Uterus (tissue), 2 donors: Measurements from ENCODE around the gene SYCP2L.

Source experiments
- POLR2A ChIP-seq, 2 donors: fragments of 450-650 bp; IDR thresholded peaks; one replicate each; pipeline ENCODE4 v1.6.1; 2016; ENCODE audit warnings: antibody characterized with exemption in 2 of 2, mild to moderate bottlenecking in 1 of 2, moderate library complexity in 1 of 2
- TF ChIP-seq, protein P1 (sequence below), 4 experiments: fragments of 200-600 bp in 2 of 4; fragments of 450-650 bp in 2 of 4; sonication (generic) in 2 of 4; IDR thresholded peaks; one replicate each; pipeline ENCODE4 v1.5.1; 2016 to 2019; ENCODE audit warnings: antibody characterized with exemption in 4 of 4, mild to moderate bottlenecking in 2 of 4, moderate library complexity in 1 of 4

DNA sequence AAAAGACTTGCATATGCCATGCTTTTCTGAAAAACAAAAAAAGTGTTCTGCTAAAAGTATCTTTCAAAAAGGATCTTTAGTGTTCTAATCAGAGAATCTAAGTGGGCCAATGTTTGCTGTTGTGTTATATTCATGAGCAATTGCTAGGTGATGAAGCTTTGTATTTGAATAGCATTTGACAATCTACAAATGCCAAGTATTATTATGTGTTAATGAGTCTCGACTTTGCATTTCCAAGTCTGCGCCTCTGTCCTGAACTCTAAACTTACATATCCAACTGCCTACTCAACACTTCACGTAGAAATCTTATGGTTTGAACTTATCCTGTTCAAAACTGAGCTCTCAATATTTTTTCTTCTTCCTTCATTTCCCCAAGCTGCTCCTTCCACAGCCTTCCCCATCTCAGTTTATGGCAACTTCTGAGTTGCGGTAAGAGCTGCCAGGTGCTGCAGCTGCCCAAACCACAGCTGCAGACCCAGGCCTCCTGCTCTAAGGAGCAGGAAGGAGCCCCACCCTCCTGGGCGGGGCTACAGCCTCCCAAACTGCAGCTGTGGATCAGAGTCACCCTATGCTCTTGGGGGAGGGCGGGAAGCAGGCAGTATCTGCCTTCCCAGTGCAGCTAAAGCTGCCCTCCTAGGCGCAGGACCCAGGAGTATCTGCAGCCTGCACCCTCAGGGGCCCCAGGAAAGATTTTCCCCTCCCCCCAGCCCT is 31.8 kb upstream of the SYCP2L start:
- TF ChIP-seq, protein P1, sequence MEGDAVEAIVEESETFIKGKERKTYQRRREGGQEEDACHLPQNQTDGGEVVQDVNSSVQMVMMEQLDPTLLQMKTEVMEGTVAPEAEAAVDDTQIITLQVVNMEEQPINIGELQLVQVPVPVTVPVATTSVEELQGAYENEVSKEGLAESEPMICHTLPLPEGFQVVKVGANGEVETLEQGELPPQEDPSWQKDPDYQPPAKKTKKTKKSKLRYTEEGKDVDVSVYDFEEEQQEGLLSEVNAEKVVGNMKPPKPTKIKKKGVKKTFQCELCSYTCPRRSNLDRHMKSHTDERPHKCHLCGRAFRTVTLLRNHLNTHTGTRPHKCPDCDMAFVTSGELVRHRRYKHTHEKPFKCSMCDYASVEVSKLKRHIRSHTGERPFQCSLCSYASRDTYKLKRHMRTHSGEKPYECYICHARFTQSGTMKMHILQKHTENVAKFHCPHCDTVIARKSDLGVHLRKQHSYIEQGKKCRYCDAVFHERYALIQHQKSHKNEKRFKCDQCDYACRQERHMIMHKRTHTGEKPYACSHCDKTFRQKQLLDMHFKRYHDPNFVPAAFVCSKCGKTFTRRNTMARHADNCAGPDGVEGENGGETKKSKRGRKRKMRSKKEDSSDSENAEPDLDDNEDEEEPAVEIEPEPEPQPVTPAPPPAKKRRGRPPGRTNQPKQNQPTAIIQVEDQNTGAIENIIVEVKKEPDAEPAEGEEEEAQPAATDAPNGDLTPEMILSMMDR (IDR thresholded peaks at IDR 0.05): no peak
- TF ChIP-seq POLR2A (IDR thresholded peaks at IDR 0.05): no peak
